ENCODE data around the gene DOHH. TPM values are rescaled to one million over a fixed set of nuclear protein-coding genes. Genes with fewer than 3 reads are reported as not detected.

DOHH gene
- total RNA-seq, 2 donors from 2014 or later, result 12.3 to 13.5 TPM

- no peaks in the 10 kb centered on the region for H3K9me3 Mint-ChIP-seq
Measured at GRCh38 chr19:3482507-3483225, 17.8 kb downstream of the DOHH start.

GRCh38 chr19:3481241-3482090, 19.0 kb downstream of the DOHH start:
- Mint-ChIP-seq H3K4me3 (no peak overlapping the region), H3K4me1 (ENCODE audit: low read depth) (peaks cover 8% of the 10 kb centered on the region), H3K27me3 (ENCODE audit: low read depth) (peaks cover 5% of the 10 kb centered on the region), H3K27ac (no peak overlapping the region), H3K36me3 (ENCODE audit: insufficient read depth in 2 of 2) (no peaks in the 10 kb centered on the region), H3K9me3 (no peaks in the 10 kb centered on the region)
- DNase-seq (no peak), ATAC-seq (replicated peaks in 1 of 2) (no peak)

More at GRCh38 chr19:3482507-3483225, 17.8 kb downstream of the DOHH start:
- Mint-ChIP-seq H3K36me3 (ENCODE audit: insufficient read depth in 2 of 2) (no peaks in the 10 kb centered on the region), H3K27me3 (ENCODE audit: low read depth) (peaks cover 5% of the 10 kb centered on the region), H3K4me3 (no peak overlapping the region), H3K27ac (no peak overlapping the region), H3K4me1 (ENCODE audit: low read depth) (peaks cover 8% of the 10 kb centered on the region)
- DNase-seq (no peak), ATAC-seq (replicated peaks in 1 of 2) (no peak)

GRCh38 chr19:3480383-3481091, 19.9 kb downstream of the DOHH start, which contains the start of gene SMIM24:
SMIM24 (minus strand) TSS chr19:3480525; CDS start chr19:3480463, 62 bp downstream.
- H3K4me1 Mint-ChIP-seq (ENCODE audit: low read depth), result peaks cover 8% of the 10 kb centered on the region
- H3K9me3 Mint-ChIP-seq, result no peaks in the 10 kb centered on the region
- no peak for ATAC-seq (replicated peaks in 1 of 2)
- H3K27me3 Mint-ChIP-seq (ENCODE audit: low read depth), result peaks cover 5% of the 10 kb centered on the region
- peak within 1 kb of the TSS in 1 of 2 donors; percentile 10 for H3K4me3 Mint-ChIP-seq
- DNase-seq, result no peak
- H3K36me3 Mint-ChIP-seq (ENCODE audit: insufficient read depth in 2 of 2), result no peaks in the 10 kb centered on the region
- H3K27ac Mint-ChIP-seq, result no peak within 1 kb of the TSS

- H3K4me3 Mint-ChIP-seq, result peak overlapping the region in 1 of 2 donors; percentile 10
- peak; percentile 32 to 48 for DNase-seq
Measured at GRCh38 chr19:3479834-3480215, 20.6 kb downstream of the DOHH start.

GRCh38 chr19:3479177-3479833, 21.2 kb downstream of the DOHH start:
- peak; percentile 53 to 62 for ATAC-seq (replicated peaks in 1 of 2)
- peak; percentile 50 to 51 for DNase-seq
- Mint-ChIP-seq H3K36me3 (ENCODE audit: insufficient read depth in 2 of 2) (no peaks in the 10 kb centered on the region), H3K4me1 (ENCODE audit: low read depth) (peaks cover 8% of the 10 kb centered on the region), H3K4me3 (peak overlapping the region in 1 of 2 donors; percentile 75), H3K9me3 (no peaks in the 10 kb centered on the region), H3K27me3 (ENCODE audit: low read depth) (peaks cover 5% of the 10 kb centered on the region), H3K27ac (no peak overlapping the region)

More at GRCh38 chr19:3479834-3480215, 20.6 kb downstream of the DOHH start:
- ATAC-seq (replicated peaks in 1 of 2), result peak; percentile 23 to 46
- Mint-ChIP-seq H3K27me3 (ENCODE audit: low read depth) (peaks cover 5% of the 10 kb centered on the region), H3K27ac (no peak overlapping the region), H3K36me3 (ENCODE audit: insufficient read depth in 2 of 2) (no peaks in the 10 kb centered on the region), H3K4me1 (ENCODE audit: low read depth) (peaks cover 8% of the 10 kb centered on the region), H3K9me3 (no peaks in the 10 kb centered on the region)

DNA sequence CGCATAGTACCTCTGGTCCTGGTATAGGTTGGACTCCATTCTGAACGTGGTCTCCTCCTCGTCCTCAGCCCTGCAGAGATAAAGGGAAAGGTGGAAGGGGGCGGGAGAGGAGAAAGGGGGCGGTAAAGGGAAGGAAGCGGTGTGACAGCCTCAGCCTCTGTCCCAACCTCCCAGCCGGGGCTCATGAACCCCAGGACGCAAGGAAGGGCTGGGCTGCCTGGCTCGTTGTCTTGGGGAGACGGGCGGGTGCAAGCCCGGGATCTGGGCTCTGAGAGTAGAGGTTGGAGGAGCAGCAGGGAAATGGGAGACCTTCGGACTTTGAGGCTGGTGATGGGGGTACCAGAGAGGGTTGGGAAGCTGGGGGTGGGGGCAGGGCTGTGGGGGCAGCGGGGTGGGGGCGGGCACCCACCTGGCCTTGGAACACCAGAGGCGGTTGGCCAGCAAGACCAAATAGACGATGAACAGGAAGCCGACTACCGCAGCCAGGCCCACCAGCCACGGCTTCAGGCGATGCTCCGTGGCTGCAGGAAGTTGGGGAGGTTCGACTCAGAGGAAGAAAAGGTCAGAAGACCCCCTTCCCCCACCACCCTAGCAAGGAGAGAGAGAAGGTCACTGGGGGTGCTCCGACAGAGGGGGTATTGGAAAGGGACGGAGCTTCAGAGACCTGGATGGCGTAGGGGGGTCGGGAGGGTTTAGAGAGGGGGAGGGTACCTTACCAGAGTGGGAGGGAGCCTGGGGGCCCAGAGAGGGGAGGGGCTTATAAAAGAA, 21.9 kb downstream of the DOHH start:
- Mint-ChIP-seq H3K27me3 (ENCODE audit: low read depth) (peaks cover 5% of the 10 kb centered on the region), H3K4me3 (peak overlapping the region; percentile 66 to 75), H3K4me1 (ENCODE audit: low read depth) (peaks cover 8% of the 10 kb centered on the region), H3K9me3 (no peaks in the 10 kb centered on the region), H3K27ac (no peak overlapping the region), H3K36me3 (ENCODE audit: insufficient read depth in 2 of 2) (no peaks in the 10 kb centered on the region)
- DNase-seq (peak in 1 of 2 donors; percentile 12), ATAC-seq (replicated peaks in 1 of 2) (peak; percentile 12 to 21)

DNA sequence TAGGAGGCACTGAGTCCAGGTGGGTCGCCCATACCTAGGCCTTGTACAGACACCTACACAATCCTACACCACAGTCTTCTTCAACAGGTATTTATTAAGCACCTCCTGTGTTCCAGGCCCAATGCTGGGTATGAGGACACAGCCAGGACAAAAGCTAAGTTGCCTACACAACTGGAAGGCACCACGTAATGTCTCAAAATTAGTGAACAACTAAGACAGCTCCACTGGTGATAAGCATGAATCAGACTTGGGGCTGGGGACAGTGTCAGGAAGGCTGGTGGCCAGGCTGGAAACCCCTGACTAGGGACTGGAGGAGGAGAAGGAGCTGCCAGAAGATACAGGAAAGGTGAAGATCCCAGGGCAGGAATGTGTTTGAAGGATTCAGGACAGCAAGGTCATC, 22.5 kb downstream of the DOHH start:
- Mint-ChIP-seq H3K36me3 (ENCODE audit: insufficient read depth in 2 of 2) (no peaks in the 10 kb centered on the region), H3K27me3 (ENCODE audit: low read depth) (peaks cover 5% of the 10 kb centered on the region), H3K4me3 (peak overlapping the region in 1 of 2 donors; percentile 52), H3K27ac (no peak overlapping the region), H3K4me1 (ENCODE audit: low read depth) (peaks cover 8% of the 10 kb centered on the region), H3K9me3 (no peaks in the 10 kb centered on the region)
- DNase-seq (no peak), ATAC-seq (replicated peaks in 1 of 2) (no peak)

- H3K9me3 Mint-ChIP-seq, result no peaks in the 10 kb centered on the region
- no peaks in the 10 kb centered on the region for H3K36me3 Mint-ChIP-seq (ENCODE audit: insufficient read depth in 2 of 2)
- peaks cover 5% of the 10 kb centered on the region for H3K27me3 Mint-ChIP-seq (ENCODE audit: low read depth)
- ATAC-seq (replicated peaks in 1 of 2), result no peak
- DNase-seq, result no peak
- H3K27ac Mint-ChIP-seq, result no peak overlapping the region
- H3K4me1 Mint-ChIP-seq (ENCODE audit: low read depth), result peaks cover 8% of the 10 kb centered on the region
- no peak overlapping the region for H3K4me3 Mint-ChIP-seq
Measured at GRCh38 chr19:3477506-3477905, 23.0 kb downstream of the DOHH start.

GRCh38 chr19:3476830-3477229, 23.6 kb downstream of the DOHH start:
- no peaks in the 10 kb centered on the region for H3K9me3 Mint-ChIP-seq
- H3K4me3 Mint-ChIP-seq, result no peak overlapping the region

GRCh38 chr19:3475449-3475848, 25.0 kb downstream of the DOHH start:
- Mint-ChIP-seq H3K36me3 (ENCODE audit: insufficient read depth in 2 of 2) (no peaks in the 10 kb centered on the region), H3K4me3 (no peak overlapping the region), H3K9me3 (no peaks in the 10 kb centered on the region), H3K4me1 (ENCODE audit: low read depth) (peaks cover 8% of the 10 kb centered on the region), H3K27me3 (ENCODE audit: low read depth) (peaks cover 5% of the 10 kb centered on the region), H3K27ac (no peak overlapping the region)
- ATAC-seq (replicated peaks in 1 of 2), result no peak
- DNase-seq, result no peak

More at GRCh38 chr19:3476830-3477229, 23.6 kb downstream of the DOHH start:
- H3K27ac Mint-ChIP-seq, result no peak overlapping the region
- peaks cover 8% of the 10 kb centered on the region for H3K4me1 Mint-ChIP-seq (ENCODE audit: low read depth)
- no peak for DNase-seq
- no peaks in the 10 kb centered on the region for H3K36me3 Mint-ChIP-seq (ENCODE audit: insufficient read depth in 2 of 2)
- H3K27me3 Mint-ChIP-seq (ENCODE audit: low read depth), result peaks cover 5% of the 10 kb centered on the region
- no peak for ATAC-seq (replicated peaks in 1 of 2)

DNA sequence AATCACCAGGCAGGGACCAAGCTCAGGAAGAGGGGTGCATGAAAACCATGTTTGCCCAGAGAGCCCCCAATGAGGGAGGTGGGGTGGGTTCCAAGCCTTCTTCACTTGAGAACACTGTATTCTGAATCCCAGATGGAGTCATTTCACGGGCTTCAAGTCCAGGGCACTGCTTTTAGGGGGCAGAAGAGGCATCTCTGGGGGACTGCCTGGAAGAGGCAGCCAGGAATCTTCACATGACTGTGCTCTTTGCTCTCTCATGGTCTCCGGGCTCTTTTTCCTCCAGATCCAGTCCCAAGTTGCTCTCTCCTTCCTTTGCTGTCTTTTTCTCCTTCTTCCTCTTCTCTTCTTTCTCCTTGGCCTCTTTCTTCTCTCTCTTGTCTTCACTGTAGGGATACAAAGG, 25.9 kb downstream of the DOHH start:
- Mint-ChIP-seq H3K27me3 (ENCODE audit: low read depth) (peaks cover 5% of the 10 kb centered on the region), H3K4me3 (no peak overlapping the region), H3K36me3 (ENCODE audit: insufficient read depth in 2 of 2) (no peaks in the 10 kb centered on the region), H3K4me1 (ENCODE audit: low read depth) (peaks cover 8% of the 10 kb centered on the region), H3K9me3 (no peaks in the 10 kb centered on the region), H3K27ac (no peak overlapping the region)
- DNase-seq (no peak), ATAC-seq (replicated peaks in 1 of 2) (no peak)

- Mint-ChIP-seq H3K36me3 (ENCODE audit: insufficient read depth in 2 of 2) (no peaks in the 10 kb centered on the region), H3K4me1 (ENCODE audit: low read depth) (peaks cover 8% of the 10 kb centered on the region), H3K4me3 (no peak overlapping the region), H3K9me3 (no peaks in the 10 kb centered on the region), H3K27me3 (ENCODE audit: low read depth) (peaks cover 5% of the 10 kb centered on the region), H3K27ac (no peak overlapping the region)
- ATAC-seq (replicated peaks in 1 of 2) (no peak), DNase-seq (no peak)
Measured at GRCh38 chr19:3474010-3474409, 26.5 kb downstream of the DOHH start.

Measured in activated T-cell treated with anti-CD3 and anti-CD28 coated beads, Interleukin-2, amount 50 U/mL, for 72 hours (primary cell).